ENCODE data around the gene OR8J1. TPM values are rescaled to one million over a fixed set of nuclear protein-coding genes. Genes with fewer than 3 reads are reported as not detected.

OR8J1 gene
- total RNA-seq, 2 donors from 2014 or later, result not detected

DNA sequence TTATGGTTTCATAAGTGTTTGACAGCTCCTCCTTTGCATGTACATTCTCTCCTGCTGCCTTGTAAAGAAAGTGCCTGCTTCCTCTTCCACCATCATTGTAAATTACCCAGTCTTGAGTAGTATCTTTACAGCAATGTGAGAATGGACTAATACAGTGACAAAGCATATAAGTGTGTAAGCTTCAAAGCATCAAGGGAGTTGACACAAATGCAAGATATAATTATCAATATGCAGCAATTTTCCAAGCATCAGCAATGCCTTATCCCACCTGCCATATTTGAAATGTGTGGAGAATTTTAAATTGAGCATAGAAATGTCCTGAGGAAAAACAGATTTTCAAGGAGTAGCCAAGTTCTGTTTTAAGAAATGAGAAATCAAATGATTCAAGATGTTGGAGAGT lies 56.7 kb downstream of the OR8J1 start:
- ATAC-seq (replicated peaks in 1 of 2) (no peak), DNase-seq (no peak)
- Mint-ChIP-seq H3K36me3 (ENCODE audit: insufficient read depth in 2 of 2) (peaks cover 2 to 5% of the 10 kb centered on the region in 2 donors), H3K27ac (no peak overlapping the region), H3K4me1 (ENCODE audit: low read depth) (no peaks in the 10 kb centered on the region), H3K4me3 (no peak overlapping the region), H3K27me3 (ENCODE audit: low read depth) (no peaks in the 10 kb centered on the region), H3K9me3 (peaks cover 11 to 23% of the 10 kb centered on the region in 2 donors)

Other genes with a start within 250 kb of the OR8J1 start
- gene OR8H3, start 231.9 kb upstream of the OR8J1 start, total RNA-seq, result not detected
- not detected for gene OR8J3, start 214.1 kb upstream of the OR8J1 start, total RNA-seq
- not detected for gene OR8K5, start 194.0 kb upstream of the OR8J1 start, total RNA-seq
- not detected for gene OR5J2, start 177.7 kb upstream of the OR8J1 start, total RNA-seq
- not detected for gene OR5T2, start 120.0 kb upstream of the OR8J1 start, total RNA-seq
- not detected for gene OR5T3, start 102.0 kb upstream of the OR8J1 start, total RNA-seq
- not detected for gene OR5T1, start 80.1 kb upstream of the OR8J1 start, total RNA-seq
- not detected for gene OR8H1, start 62.0 kb upstream of the OR8J1 start, total RNA-seq
- gene OR8K3, start 39.1 kb upstream of the OR8J1 start, total RNA-seq, result not detected
- not detected for gene OR8K1, start 8.3 kb upstream of the OR8J1 start, total RNA-seq
- not detected for gene OR8U1, start 21.3 kb downstream of the OR8J1 start, total RNA-seq
- not detected for gene OR5AL1, start 58.4 kb downstream of the OR8J1 start, total RNA-seq
- gene OR5M3, start 119.1 kb downstream of the OR8J1 start, total RNA-seq, result not detected
- gene OR5M8, start 137.1 kb downstream of the OR8J1 start, total RNA-seq, result not detected
- gene OR5M11, start 189.0 kb downstream of the OR8J1 start, total RNA-seq, result not detected
- not detected for gene OR5M10, start 223.4 kb downstream of the OR8J1 start, total RNA-seq